ENCODE data around the gene ISL2.
"Not testable (repeated sequence)": the region's sequence is repeated elsewhere in the genome, so short reads cannot be mapped to it uniquely, and the experiment has no call there.

DNA sequence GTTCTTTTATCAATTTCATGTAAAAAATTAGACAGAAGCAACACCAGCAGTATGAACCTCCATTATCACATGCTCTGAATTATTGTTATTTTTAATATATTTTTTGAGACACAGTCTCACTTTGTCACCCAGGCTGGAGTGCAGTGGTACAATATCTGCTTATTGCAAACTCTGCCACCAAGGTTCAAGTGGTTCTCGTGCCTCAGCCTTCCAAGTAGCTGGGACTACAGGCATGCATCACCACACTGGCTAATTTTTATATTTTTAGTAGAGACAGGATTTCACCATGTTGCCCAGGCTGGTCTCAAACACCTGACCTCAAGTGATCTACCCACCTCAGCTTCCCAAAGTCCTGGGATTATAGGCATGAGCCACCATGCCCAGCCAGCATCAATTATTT lies 42.1 kb upstream of the ISL2 start:
- TF ChIP-seq, protein P1, sequence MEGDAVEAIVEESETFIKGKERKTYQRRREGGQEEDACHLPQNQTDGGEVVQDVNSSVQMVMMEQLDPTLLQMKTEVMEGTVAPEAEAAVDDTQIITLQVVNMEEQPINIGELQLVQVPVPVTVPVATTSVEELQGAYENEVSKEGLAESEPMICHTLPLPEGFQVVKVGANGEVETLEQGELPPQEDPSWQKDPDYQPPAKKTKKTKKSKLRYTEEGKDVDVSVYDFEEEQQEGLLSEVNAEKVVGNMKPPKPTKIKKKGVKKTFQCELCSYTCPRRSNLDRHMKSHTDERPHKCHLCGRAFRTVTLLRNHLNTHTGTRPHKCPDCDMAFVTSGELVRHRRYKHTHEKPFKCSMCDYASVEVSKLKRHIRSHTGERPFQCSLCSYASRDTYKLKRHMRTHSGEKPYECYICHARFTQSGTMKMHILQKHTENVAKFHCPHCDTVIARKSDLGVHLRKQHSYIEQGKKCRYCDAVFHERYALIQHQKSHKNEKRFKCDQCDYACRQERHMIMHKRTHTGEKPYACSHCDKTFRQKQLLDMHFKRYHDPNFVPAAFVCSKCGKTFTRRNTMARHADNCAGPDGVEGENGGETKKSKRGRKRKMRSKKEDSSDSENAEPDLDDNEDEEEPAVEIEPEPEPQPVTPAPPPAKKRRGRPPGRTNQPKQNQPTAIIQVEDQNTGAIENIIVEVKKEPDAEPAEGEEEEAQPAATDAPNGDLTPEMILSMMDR (IDR thresholded peaks at IDR 0.05; ENCODE audit: low read depth, low read length) = not testable (repeated sequence)
- not testable (repeated sequence) for TF ChIP-seq EZH2phosphoT487 (IDR thresholded peaks at IDR 0.05; ENCODE audit: low read depth)

Data from OCI-LY3 (cell line).